Hair follicle dermal papilla cell (primary cell): Measurements from ENCODE around the gene SERPINB2. TPM values are rescaled to one million over a fixed set of nuclear protein-coding genes. Genes with fewer than 3 reads are reported as not detected.

Experiments used
- total RNA-seq: library from RNA; depleted of rRNA; stranded (reverse); fragments of >200 nt; gene quantifications from 2 replicates; pipeline ENCODE4 v1.2.3, GENCODE V29; 2012

Gene SERPINB2, protein sequence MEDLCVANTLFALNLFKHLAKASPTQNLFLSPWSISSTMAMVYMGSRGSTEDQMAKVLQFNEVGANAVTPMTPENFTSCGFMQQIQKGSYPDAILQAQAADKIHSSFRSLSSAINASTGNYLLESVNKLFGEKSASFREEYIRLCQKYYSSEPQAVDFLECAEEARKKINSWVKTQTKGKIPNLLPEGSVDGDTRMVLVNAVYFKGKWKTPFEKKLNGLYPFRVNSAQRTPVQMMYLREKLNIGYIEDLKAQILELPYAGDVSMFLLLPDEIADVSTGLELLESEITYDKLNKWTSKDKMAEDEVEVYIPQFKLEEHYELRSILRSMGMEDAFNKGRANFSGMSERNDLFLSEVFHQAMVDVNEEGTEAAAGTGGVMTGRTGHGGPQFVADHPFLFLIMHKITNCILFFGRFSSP
- total RNA-seq: 18.2 and 19.6 TPM in 2 replicates

DNA sequence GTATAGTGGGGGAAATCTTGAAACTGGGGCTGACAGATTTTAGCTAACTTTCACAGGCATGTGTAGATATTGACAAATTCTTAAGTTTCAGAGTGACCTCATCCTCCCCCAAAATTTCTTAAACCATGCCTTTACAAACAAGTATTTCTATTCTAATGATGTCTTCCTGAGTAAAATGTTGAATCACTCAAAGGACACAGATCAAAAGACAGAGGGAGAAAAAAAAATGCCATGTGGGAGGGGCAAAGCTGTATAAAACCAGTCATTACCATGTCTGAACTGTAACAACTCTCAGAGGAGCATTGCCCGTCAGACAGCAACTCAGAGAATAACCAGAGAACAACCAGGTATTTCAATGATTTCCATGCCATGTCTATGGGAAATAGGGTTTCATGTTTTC lies at the start of gene SERPINB2:
TSS of gene SERPINB2 (plus strand) at position 282 of the 400 bp plus-strand sequence. CDS start 3,740 bp downstream, outside the sequence.

DNA sequence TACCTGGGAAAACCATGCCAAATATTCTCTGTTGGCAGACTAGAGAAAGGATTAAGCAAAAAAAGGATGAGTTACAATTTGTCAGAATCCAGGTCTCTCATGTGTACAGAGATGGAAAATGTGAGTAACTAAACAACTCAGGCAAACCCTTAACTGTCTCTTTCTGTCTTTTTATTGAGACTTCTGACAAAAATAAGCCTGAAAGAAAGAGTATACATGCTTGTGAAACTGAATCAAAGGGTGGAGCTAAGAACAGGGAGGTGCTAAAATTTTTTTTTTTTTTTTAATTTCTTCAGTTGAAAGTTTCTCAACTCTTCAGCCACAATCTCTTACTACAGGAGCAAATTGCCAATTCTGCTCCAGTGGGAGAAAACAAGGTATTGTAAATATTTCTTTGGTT lies 20.2 kb downstream of the SERPINB2 start, which contains the start of gene SERPINB10:
TSS of gene SERPINB10 (plus strand) at position 295 of the 400 bp plus-strand sequence. CDS start 7,553 bp downstream, outside the sequence.

DNA sequence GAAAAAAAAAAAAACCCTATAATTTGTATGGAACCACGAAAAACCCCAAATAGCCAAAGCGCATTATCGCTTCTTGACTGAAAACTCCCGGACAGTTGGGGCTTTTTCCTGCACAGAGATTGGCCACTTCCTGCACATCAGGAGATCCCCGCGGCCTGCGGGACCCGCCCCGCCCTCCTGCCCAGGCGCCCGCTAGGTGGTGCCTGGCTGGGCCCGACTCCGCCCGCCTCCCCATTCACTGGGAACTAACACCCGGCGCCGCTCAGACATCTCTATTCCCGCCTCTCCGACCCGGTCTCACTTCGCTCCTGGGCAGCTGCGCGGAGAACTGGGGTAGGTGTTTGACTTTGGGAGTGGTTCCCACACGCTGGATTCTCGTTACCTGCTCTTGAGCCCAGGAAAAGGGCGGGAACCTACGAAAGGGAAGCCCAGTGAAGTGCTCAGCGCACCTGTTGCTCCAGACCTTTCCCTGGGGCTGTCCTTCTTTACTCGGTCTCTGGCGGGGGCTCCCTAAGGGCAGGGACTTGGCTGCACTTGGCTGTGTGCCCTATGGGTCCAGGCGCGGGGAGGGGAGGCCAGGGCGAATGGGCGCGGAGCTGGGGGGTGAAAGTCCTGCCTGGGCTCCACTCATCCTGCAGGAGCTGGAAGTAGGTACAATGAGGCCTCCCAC lies 61.7 kb downstream of the SERPINB2 start, which contains the start of gene HMSD:
TSS of gene HMSD (plus strand) at position 234 of the 670 bp plus-strand sequence. CDS start 4,155 bp downstream, outside the sequence.

Other genes starting within 250 kb of the SERPINB2 start
- gene SERPINB4, start 243.4 kb upstream of the SERPINB2 start, total RNA-seq: not detected in 2 replicates
- not detected in 2 replicates for gene SERPINB3, start 225.8 kb upstream of the SERPINB2 start, total RNA-seq
- gene SERPINB11, start 184.7 kb upstream of the SERPINB2 start, total RNA-seq: not detected in 2 replicates
- 19.6 and 24.3 TPM in 2 replicates for gene SERPINB7, start 112.3 kb upstream of the SERPINB2 start, total RNA-seq
- 0.16 TPM in 1 of 2 replicates, not detected in the other for gene SERPINB10, start 20.3 kb downstream of the SERPINB2 start, total RNA-seq
- 0.49 and 1.5 TPM in 2 replicates for gene HMSD, start 61.6 kb downstream of the SERPINB2 start, total RNA-seq
- gene SERPINB8, start 82.4 kb downstream of the SERPINB2 start, total RNA-seq: 25.1 and 28.1 TPM in 2 replicates